Astrocyte of the hippocampus (primary cell): Measurements from ENCODE around the gene RGMB.

Source experiments
- DNase-seq: peaks from one replicate; pipeline ENCODE4 v3.0.0; 2011; ENCODE audit warnings: low read depth, low spot score

The RGMB gene

GRCh38 chr5:98768160-98768959 is 5.1 kb upstream of the RGMB start:
- peak; percentile 78 for DNase-seq

GRCh38 chr5:98768960-98769209 is 4.6 kb upstream of the RGMB start:
- DNase-seq = no peak

- DNase-seq = peak; percentile 75
Measured at GRCh38 chr5:98769210-98769958, 4.1 kb upstream of the RGMB start.

GRCh38 chr5:98769959-98770208 is 3.6 kb upstream of the RGMB start:
- DNase-seq = no peak

GRCh38 chr5:98770209-98770910 is 3.1 kb upstream of the RGMB start:
- DNase-seq = peak; percentile 69

- peak; percentile 53 for DNase-seq
Measured at GRCh38 chr5:98770911-98771322, 2.5 kb upstream of the RGMB start.

- peak; percentile 94 for DNase-seq
Measured at GRCh38 chr5:98771382-98772109, 1.9 kb upstream of the RGMB start.

GRCh38 chr5:98772415-98773213 is 849 bp upstream of the RGMB start:
- DNase-seq = peak; percentile 90

- DNase-seq = no peak
Measured at GRCh38 chr5:98773214-98773463, 324 bp upstream of the RGMB start.

- DNase-seq = peak; percentile 82
Measured at GRCh38 chr5:98774192-98775033, 950 bp downstream of the RGMB start.

GRCh38 chr5:98775246-98776065 is 2.0 kb downstream of the RGMB start:
- DNase-seq = peak; percentile 49

GRCh38 chr5:98776066-98776705 is 2.7 kb downstream of the RGMB start:
- peak; percentile 86 for DNase-seq

- no peak for DNase-seq
Measured at GRCh38 chr5:98777295-98777694, 3.8 kb downstream of the RGMB start.

- DNase-seq = no peak
Measured at GRCh38 chr5:98779264-98779877, 5.9 kb downstream of the RGMB start.

- no peak for DNase-seq
Measured at GRCh38 chr5:98780390-98780789, 6.9 kb downstream of the RGMB start.

- no peak for DNase-seq
Measured at GRCh38 chr5:98781520-98781919, 8.1 kb downstream of the RGMB start.

- DNase-seq = no peak
Measured at GRCh38 chr5:98781964-98782363, 8.5 kb downstream of the RGMB start.

- DNase-seq = no peak
Measured at GRCh38 chr5:98783051-98783649, 9.7 kb downstream of the RGMB start.

- no peak for DNase-seq
Measured at GRCh38 chr5:98784411-98784810, 10.9 kb downstream of the RGMB start.
